Endodermal cell (in vitro differentiated cells): Measurements from ENCODE around the gene CBY2. TPM values are rescaled to one million over a fixed set of nuclear protein-coding genes. Genes with fewer than 3 reads are reported as not detected.

Experiments used
- DNase-seq: peaks from one replicate; pipeline ENCODE4 v3.0.0-alpha.2; 2017
- H3K27ac ChIP-seq: 2 replicates; pipeline ENCODE4 v1.5.1; 2013; ENCODE audit warnings: mild to moderate bottlenecking, low read depth, low read length, moderate library complexity
- H3K27me3 ChIP-seq: 2 replicates; pipeline ENCODE4 v1.6.1; 2013; ENCODE audit warnings: mild to moderate bottlenecking, low read length, moderate library complexity; ENCODE audit not compliant: insufficient read depth, control insufficient read depth, poor library complexity, severe bottlenecking
- H3K36me3 ChIP-seq: 2 replicates; pipeline ENCODE4 v1.7.0; 2013; ENCODE audit warnings: mild to moderate bottlenecking, low read length, moderate library complexity; ENCODE audit not compliant: control insufficient read depth, insufficient read depth
- H3K4me1 ChIP-seq: one replicate; pipeline ENCODE4 v1.7.0; 2013; ENCODE audit warnings: low read length; ENCODE audit not compliant: control insufficient read depth, insufficient read depth
- H3K4me3 ChIP-seq: 2 replicates; pipeline ENCODE4 v1.5.1; 2013; ENCODE audit warnings: mild to moderate bottlenecking, low read length, moderate library complexity
- H3K9ac ChIP-seq: 2 replicates; pipeline ENCODE4 v1.6.1; 2013; ENCODE audit warnings: mild to moderate bottlenecking, low read length, moderate library complexity; ENCODE audit not compliant: poor library complexity, severe bottlenecking; ENCODE audit errors: extremely low read depth
- H3K9me3 ChIP-seq: 2 replicates; pipeline ENCODE4 v1.6.1; 2013; ENCODE audit warnings: mild to moderate bottlenecking, low read length, moderate library complexity; ENCODE audit not compliant: control insufficient read depth
- H3K27ac Mint-ChIP-seq: 2 replicates; pipeline ENCODE4 v1.8.0; 2020; ENCODE audit warnings: mixed read lengths
- H3K27me3 Mint-ChIP-seq: 2 replicates; pipeline ENCODE4 v1.8.0; 2021; ENCODE audit warnings: mild to moderate bottlenecking, mixed read lengths; ENCODE audit not compliant: insufficient read depth
- H3K36me3 Mint-ChIP-seq: 2 replicates; pipeline ENCODE4 v1.8.0; 2020; ENCODE audit warnings: low read depth, mixed read lengths
- H3K4me1 Mint-ChIP-seq: 2 replicates; pipeline ENCODE4 v1.8.0; 2020; ENCODE audit warnings: mixed read lengths
- H3K4me3 Mint-ChIP-seq: 2 replicates; pipeline ENCODE4 v1.8.0; 2020; ENCODE audit warnings: mild to moderate bottlenecking, moderate library complexity, mixed read lengths
- H3K9me3 Mint-ChIP-seq: 2 replicates; pipeline ENCODE4 v1.8.0; 2020; ENCODE audit warnings: mild to moderate bottlenecking, mixed read lengths
- CTCF ChIP-seq: fragments of 200-600 bp; sonication (generic); conservative IDR thresholded peaks from 2 replicates; pipeline ENCODE4 v1.5.0; 2021; ENCODE audit warnings: antibody characterized with exemption, mild to moderate bottlenecking
- WGBS, 2 experiments: methylation state at CpG; one replicate each; pipeline versions ENCODE4 v1.1.5 to v1.1.7; 2013; ENCODE audit warnings: missing lambda C conversion rate in 2 of 2, mixed read lengths in 1 of 2; ENCODE audit not compliant: insufficient coverage in 1 of 2, insufficient read length in 1 of 2; 5-methylcytosine and 5-hydroxymethylcytosine counted together
- total RNA-seq, 2 donors: library from RNA; stranded (reverse); fragmentation: NEBNext Ultra II Directional in 1 of 2; extraction: Animal tissue kit (Norgen Biotek cat#: 25700) in 1 of 2; gene quantifications; 2 replicates in 1 of 2; 3 replicates in 1 of 2; pipeline ENCODE4 v1.2.1, GENCODE V29; 2021

Gene CBY2
- total RNA-seq, 2 donors from 2014 or later, result not detected

- peaks cover 39% of the 10 kb centered on the region for H3K4me1 Mint-ChIP-seq
- H3K4me3 Mint-ChIP-seq, result no peak overlapping the region
- no peak for TF ChIP-seq CTCF
- peaks cover 9% of the 10 kb centered on the region for H3K4me1 ChIP-seq
- no peaks in the 10 kb centered on the region for H3K36me3 Mint-ChIP-seq
- H3K4me3 ChIP-seq, result no peak overlapping the region
- H3K9me3 Mint-ChIP-seq, result peaks cover 18% of the 10 kb centered on the region
- no peak overlapping the region for H3K9ac ChIP-seq
- H3K9me3 ChIP-seq, result peaks cover 20% of the 10 kb centered on the region
- H3K27me3 Mint-ChIP-seq, result peaks cover 41% of the 10 kb centered on the region
- DNase-seq, result peak; percentile 53
- H3K27ac ChIP-seq, result no peak overlapping the region
- H3K27me3 ChIP-seq, result peaks cover 5% of the 10 kb centered on the region
- no peaks in the 10 kb centered on the region for H3K36me3 ChIP-seq
- WGBS, 2 experiments, result 76 to 77% methylated on average over 8 to 13 of the region's 13 CpGs
- peak overlapping the region; percentile 4 for H3K27ac Mint-ChIP-seq
Observed at GRCh38 chr13:45748941-45749759, 47.0 kb downstream of the CBY2 start.

GRCh38 chr13:45750566-45750965 lies 48.4 kb downstream of the CBY2 start:
- DNase-seq, result no peak
- Histone ChIP-seq H3K4me3 (no peak overlapping the region), H3K4me1 (peaks cover 9% of the 10 kb centered on the region), H3K27me3 (peaks cover 5% of the 10 kb centered on the region), H3K27ac (no peak overlapping the region), H3K9me3 (peaks cover 29% of the 10 kb centered on the region), H3K36me3 (no peaks in the 10 kb centered on the region), H3K9ac (no peak overlapping the region)
- no peak overlapping the region for H3K4me3 Mint-ChIP-seq
- no peak overlapping the region for H3K27ac Mint-ChIP-seq
- H3K27me3 Mint-ChIP-seq, result peaks cover 32% of the 10 kb centered on the region
- peaks cover 39% of the 10 kb centered on the region for H3K4me1 Mint-ChIP-seq
- 86 to 100% methylated on average over 2 to 3 of the region's 3 CpGs for WGBS, 2 experiments
- peaks cover 29% of the 10 kb centered on the region for H3K9me3 Mint-ChIP-seq
- TF ChIP-seq CTCF, result no peak
- no peaks in the 10 kb centered on the region for H3K36me3 Mint-ChIP-seq

- no peak overlapping the region for H3K4me3 Mint-ChIP-seq
- no peak overlapping the region for H3K27ac Mint-ChIP-seq
- H3K9me3 Mint-ChIP-seq, result peaks cover 36% of the 10 kb centered on the region
- H3K9ac ChIP-seq, result no peak overlapping the region
- H3K27ac ChIP-seq, result no peak overlapping the region
- DNase-seq, result no peak
- no peaks in the 10 kb centered on the region for H3K27me3 ChIP-seq
- H3K9me3 ChIP-seq, result peaks cover 30% of the 10 kb centered on the region
- no peaks in the 10 kb centered on the region for H3K36me3 ChIP-seq
- H3K4me1 ChIP-seq, result peaks cover 9% of the 10 kb centered on the region
- H3K27me3 Mint-ChIP-seq, result peaks cover 22% of the 10 kb centered on the region
- TF ChIP-seq CTCF, result no peak
- H3K4me3 ChIP-seq, result peak overlapping the region; percentile 46
- H3K36me3 Mint-ChIP-seq, result no peaks in the 10 kb centered on the region
- H3K4me1 Mint-ChIP-seq, result peaks cover 39% of the 10 kb centered on the region
Observed at GRCh38 chr13:45751885-45752284, 49.8 kb downstream of the CBY2 start.
